IPS-20b (cell line): Measurements from ENCODE around the gene GGCX.

ENCODE experiments used
- H3K27ac ChIP-seq: one replicate; pipeline ENCODE4 v1.5.1; 2013; ENCODE audit warnings: low read length
- H3K27me3 ChIP-seq: 2 replicates; pipeline ENCODE4 v1.6.1; 2013; ENCODE audit warnings: mild to moderate bottlenecking, low read length, inconsistent platforms; ENCODE audit not compliant: insufficient read depth
- H3K36me3 ChIP-seq: 2 replicates; pipeline ENCODE4 v1.6.1; 2013; ENCODE audit warnings: low read depth, mild to moderate bottlenecking, inconsistent platforms, low read length, moderate library complexity; ENCODE audit not compliant: insufficient read depth
- H3K4me1 ChIP-seq: 2 replicates; pipeline ENCODE4 v1.6.1; 2013; ENCODE audit warnings: mild to moderate bottlenecking, control low read depth, inconsistent platforms, low read length, moderate library complexity; ENCODE audit not compliant: insufficient read depth
- H3K4me3 ChIP-seq: 2 replicates; pipeline ENCODE4 v1.5.1; 2013; ENCODE audit warnings: mild to moderate bottlenecking, low read length, inconsistent platforms
- H3K9ac ChIP-seq: 2 replicates; pipeline ENCODE4 v1.6.1; 2013; ENCODE audit warnings: low read depth, mild to moderate bottlenecking, inconsistent platforms, low read length, moderate library complexity
- H3K9me3 ChIP-seq: 2 replicates; pipeline ENCODE4 v1.6.1; 2013; ENCODE audit warnings: mild to moderate bottlenecking, low read depth, low read length, inconsistent platforms; ENCODE audit not compliant: insufficient read depth

The GGCX gene

DNA sequence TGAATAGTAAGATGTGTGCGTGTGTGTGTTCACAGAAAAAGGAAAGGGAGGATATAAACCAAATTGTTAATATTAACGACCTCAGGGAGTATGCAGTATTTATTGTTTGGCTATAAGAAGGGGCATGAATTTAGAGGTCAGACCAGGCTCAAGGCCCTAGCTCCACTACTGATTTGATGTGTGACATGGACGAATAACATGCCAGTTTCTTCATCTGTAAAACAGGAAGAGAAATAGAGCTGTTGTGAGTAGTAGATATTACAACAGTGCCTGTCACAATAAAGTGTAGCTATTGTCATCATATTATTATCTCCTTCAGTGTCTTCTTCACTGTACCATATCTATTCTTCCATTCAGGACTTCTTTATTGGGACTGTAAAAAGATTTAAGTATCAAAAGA is 26.4 kb downstream of the GGCX start:
- peaks cover 2% of the 10 kb centered on the region for H3K36me3 ChIP-seq
- H3K27ac ChIP-seq = no peak overlapping the region
- no peaks in the 10 kb centered on the region for H3K27me3 ChIP-seq
- H3K4me3 ChIP-seq = no peak overlapping the region
- H3K4me1 ChIP-seq = peaks cover 11% of the 10 kb centered on the region
- H3K9me3 ChIP-seq = no peaks in the 10 kb centered on the region
- no peak overlapping the region for H3K9ac ChIP-seq

GRCh38 chr2:85534099-85534498 is 27.2 kb downstream of the GGCX start:
- H3K36me3 ChIP-seq = no peaks in the 10 kb centered on the region
- H3K27me3 ChIP-seq = no peaks in the 10 kb centered on the region
- peaks cover 11% of the 10 kb centered on the region for H3K4me1 ChIP-seq
- H3K9me3 ChIP-seq = no peaks in the 10 kb centered on the region
- no peak overlapping the region for H3K4me3 ChIP-seq
- H3K9ac ChIP-seq = no peak overlapping the region
- no peak overlapping the region for H3K27ac ChIP-seq

DNA sequence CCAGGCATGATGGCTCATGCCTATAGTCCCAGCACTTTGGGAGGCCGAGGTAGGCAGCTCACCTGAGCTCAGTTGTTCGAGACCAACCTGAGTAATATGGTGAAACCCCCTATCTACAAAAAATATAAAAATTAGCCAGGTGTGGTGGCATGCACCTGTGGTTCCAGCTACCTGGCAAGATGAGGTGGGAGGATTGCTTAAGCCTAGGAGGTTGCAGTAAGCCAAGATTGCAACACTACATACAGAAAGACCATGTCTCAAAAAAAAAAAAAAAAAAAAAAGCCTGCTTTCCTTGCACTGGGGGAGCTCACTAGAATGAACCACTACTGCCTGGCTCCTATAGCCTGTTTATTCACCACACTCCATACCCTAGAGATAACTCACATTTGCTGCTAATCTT is 29.7 kb downstream of the GGCX start:
- peaks cover under 1% of the 10 kb centered on the region; the same call in 1 of the 2 replicates for H3K4me1 ChIP-seq
- no peak overlapping the region for H3K27ac ChIP-seq
- no peaks in the 10 kb centered on the region for H3K9me3 ChIP-seq
- H3K36me3 ChIP-seq = no peaks in the 10 kb centered on the region
- no peaks in the 10 kb centered on the region for H3K27me3 ChIP-seq
- no peak overlapping the region for H3K9ac ChIP-seq
- H3K4me3 ChIP-seq = no peak overlapping the region

GRCh38 chr2:85529809-85530208 is 31.5 kb downstream of the GGCX start:
- no peak overlapping the region for H3K4me3 ChIP-seq
- no peak overlapping the region for H3K27ac ChIP-seq
- H3K27me3 ChIP-seq = no peaks in the 10 kb centered on the region
- H3K36me3 ChIP-seq = no peaks in the 10 kb centered on the region
- H3K9me3 ChIP-seq = no peaks in the 10 kb centered on the region
- no peaks in the 10 kb centered on the region for H3K4me1 ChIP-seq
- H3K9ac ChIP-seq = no peak overlapping the region

DNA sequence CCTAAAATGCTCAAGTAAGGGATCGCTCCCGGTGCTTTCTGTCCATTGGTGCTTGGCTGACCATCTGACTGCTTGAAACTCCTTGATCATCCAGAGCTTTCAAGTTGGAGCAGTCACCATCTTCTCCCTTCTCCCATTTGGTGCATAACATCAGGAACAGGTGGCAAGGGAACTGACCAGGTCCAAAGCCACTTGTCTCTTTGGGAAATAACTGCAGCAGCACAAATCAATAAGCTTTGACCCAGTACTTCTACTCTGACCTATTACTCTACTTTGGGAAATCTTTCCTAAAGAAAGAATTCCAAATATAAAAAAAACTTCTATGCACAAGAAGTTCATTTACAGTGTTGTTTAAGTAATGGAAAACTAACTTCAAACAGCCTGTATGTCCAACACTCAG is 32.9 kb downstream of the GGCX start:
- Histone ChIP-seq H3K9me3 (no peaks in the 10 kb centered on the region), H3K4me3 (no peak overlapping the region), H3K4me1 (no peaks in the 10 kb centered on the region), H3K9ac (no peak overlapping the region), H3K27ac (no peak overlapping the region), H3K36me3 (no peaks in the 10 kb centered on the region), H3K27me3 (no peaks in the 10 kb centered on the region)

DNA sequence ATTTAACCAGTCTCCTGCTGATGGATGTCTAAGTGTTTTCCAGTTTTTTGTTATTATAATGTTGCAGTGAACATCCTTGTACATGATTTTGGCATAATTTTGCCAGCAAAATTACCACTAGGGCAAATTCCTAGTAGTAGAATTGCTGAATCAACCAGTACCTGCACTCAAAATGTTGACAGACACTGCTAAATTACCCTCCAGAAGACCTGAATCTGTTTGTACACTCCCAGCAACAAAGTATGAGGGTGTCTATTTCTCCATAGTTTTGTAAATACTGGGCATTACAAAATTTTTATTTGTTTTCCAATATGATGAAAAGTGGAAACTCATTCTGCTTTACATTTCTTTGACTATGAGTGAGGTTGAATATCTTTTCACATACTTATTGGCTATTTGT is 33.5 kb downstream of the GGCX start:
- no peaks in the 10 kb centered on the region for H3K36me3 ChIP-seq
- no peak overlapping the region for H3K4me3 ChIP-seq
- no peaks in the 10 kb centered on the region for H3K27me3 ChIP-seq
- no peaks in the 10 kb centered on the region for H3K4me1 ChIP-seq
- no peak overlapping the region for H3K9ac ChIP-seq
- H3K9me3 ChIP-seq = no peaks in the 10 kb centered on the region
- no peak overlapping the region for H3K27ac ChIP-seq

DNA sequence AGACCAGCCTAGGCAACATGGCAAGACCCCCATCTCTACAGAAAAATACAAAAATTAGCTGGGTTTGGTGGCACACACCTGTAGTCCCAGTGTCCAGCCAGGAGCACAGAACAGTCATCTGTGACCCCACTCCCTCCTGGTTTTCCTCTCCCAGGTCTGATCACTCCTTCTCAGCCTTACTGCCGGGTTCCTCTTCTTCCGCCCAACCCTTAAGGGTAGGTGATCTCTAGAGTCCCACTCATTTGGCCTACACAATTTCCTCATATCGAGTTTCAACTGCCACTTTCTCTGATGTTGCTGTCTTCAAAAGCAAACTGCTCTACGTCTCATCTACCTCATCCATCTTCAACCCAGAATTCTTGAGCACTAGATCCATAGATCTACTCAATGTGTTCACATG is 35.7 kb downstream of the GGCX start:
- no peaks in the 10 kb centered on the region for H3K4me1 ChIP-seq
- H3K9ac ChIP-seq = no peak overlapping the region
- H3K9me3 ChIP-seq = no peaks in the 10 kb centered on the region
- H3K36me3 ChIP-seq = no peaks in the 10 kb centered on the region
- no peaks in the 10 kb centered on the region for H3K27me3 ChIP-seq
- H3K27ac ChIP-seq = no peak overlapping the region
- no peak overlapping the region for H3K4me3 ChIP-seq

GRCh38 chr2:85525029-85525428 is 36.3 kb downstream of the GGCX start:
- Histone ChIP-seq H3K9ac (no peak overlapping the region), H3K27ac (no peak overlapping the region), H3K4me1 (no peaks in the 10 kb centered on the region), H3K4me3 (no peak overlapping the region), H3K36me3 (no peaks in the 10 kb centered on the region), H3K27me3 (no peaks in the 10 kb centered on the region), H3K9me3 (no peaks in the 10 kb centered on the region)

GRCh38 chr2:85524336-85524908 is 36.9 kb downstream of the GGCX start:
- Histone ChIP-seq H3K27me3 (no peaks in the 10 kb centered on the region), H3K4me1 (no peaks in the 10 kb centered on the region), H3K9me3 (no peaks in the 10 kb centered on the region), H3K27ac (no peak overlapping the region), H3K36me3 (no peaks in the 10 kb centered on the region), H3K9ac (no peak overlapping the region), H3K4me3 (no peak overlapping the region)

- H3K27ac ChIP-seq = no peak overlapping the region
Observed at GRCh38 chr2:85523903-85524335, 37.4 kb downstream of the GGCX start.

GRCh38 chr2:85523062-85523902 is 38.0 kb downstream of the GGCX start:
- Histone ChIP-seq H3K27me3 (no peaks in the 10 kb centered on the region), H3K4me1 (no peaks in the 10 kb centered on the region), H3K9ac (no peak overlapping the region), H3K36me3 (no peaks in the 10 kb centered on the region), H3K27ac (no peak overlapping the region), H3K9me3 (no peaks in the 10 kb centered on the region), H3K4me3 (no peak overlapping the region)

More at GRCh38 chr2:85523903-85524335, 37.4 kb downstream of the GGCX start:
- H3K4me1 ChIP-seq = no peaks in the 10 kb centered on the region
- H3K27me3 ChIP-seq = no peaks in the 10 kb centered on the region
- H3K9me3 ChIP-seq = no peaks in the 10 kb centered on the region
- no peak overlapping the region for H3K9ac ChIP-seq
- no peaks in the 10 kb centered on the region for H3K36me3 ChIP-seq
- H3K4me3 ChIP-seq = no peak overlapping the region

GRCh38 chr2:85522090-85522647 is 39.1 kb downstream of the GGCX start:
- no peak overlapping the region for H3K27ac ChIP-seq
- no peak overlapping the region for H3K4me3 ChIP-seq
- no peaks in the 10 kb centered on the region for H3K36me3 ChIP-seq
- no peaks in the 10 kb centered on the region for H3K9me3 ChIP-seq
- no peaks in the 10 kb centered on the region for H3K27me3 ChIP-seq
- H3K9ac ChIP-seq = no peak overlapping the region
- no peaks in the 10 kb centered on the region for H3K4me1 ChIP-seq
